ENCODE measurements around the gene NUBP2.

DNA sequence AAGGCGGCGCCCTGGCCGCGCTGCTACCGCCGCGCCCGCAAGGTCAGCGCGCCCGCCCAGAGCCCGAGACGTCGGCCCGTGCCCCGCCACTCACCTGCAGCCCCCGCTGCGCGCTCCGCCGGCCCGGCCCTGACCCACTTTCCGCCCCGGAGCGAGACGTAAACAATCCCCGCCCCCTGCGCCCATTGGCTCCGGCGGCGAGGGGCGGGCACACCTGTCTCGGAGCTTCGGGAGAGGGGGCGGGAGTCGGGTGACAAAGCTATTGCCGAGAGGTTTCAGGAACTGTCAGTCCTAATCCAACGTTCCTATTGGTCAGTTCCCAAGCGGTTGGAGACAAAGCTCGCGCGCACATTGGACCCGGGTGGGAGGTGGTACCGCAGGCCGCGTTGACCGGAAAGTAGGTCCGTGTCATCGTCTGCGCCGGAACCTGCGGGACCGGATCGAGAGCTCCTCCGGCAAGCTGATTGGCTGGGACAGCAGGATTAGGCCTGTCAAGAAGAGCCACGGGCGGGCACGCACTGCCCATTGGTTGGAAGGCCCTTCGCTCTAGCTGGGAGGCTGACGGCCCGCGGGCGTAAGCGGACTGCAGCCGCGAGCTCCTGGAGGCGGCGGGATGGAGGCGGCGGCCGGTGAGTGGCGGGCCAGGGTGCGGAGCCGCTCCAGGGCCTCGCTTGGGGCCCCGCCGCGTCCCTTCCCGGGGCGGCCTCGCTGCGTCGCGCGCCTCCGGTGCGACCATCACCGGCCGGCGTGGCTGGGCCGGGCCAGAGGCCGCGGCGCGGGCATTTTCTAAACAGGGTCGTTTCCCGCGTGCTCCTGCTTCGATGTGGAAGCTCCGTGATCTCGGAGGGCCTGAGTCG is at the start of gene NUBP2, which contains the start of gene SPSB3:
- no peak for TF ChIP-seq POLR2A (IDR thresholded peaks at IDR 0.05)
- TF ChIP-seq, protein P1, sequence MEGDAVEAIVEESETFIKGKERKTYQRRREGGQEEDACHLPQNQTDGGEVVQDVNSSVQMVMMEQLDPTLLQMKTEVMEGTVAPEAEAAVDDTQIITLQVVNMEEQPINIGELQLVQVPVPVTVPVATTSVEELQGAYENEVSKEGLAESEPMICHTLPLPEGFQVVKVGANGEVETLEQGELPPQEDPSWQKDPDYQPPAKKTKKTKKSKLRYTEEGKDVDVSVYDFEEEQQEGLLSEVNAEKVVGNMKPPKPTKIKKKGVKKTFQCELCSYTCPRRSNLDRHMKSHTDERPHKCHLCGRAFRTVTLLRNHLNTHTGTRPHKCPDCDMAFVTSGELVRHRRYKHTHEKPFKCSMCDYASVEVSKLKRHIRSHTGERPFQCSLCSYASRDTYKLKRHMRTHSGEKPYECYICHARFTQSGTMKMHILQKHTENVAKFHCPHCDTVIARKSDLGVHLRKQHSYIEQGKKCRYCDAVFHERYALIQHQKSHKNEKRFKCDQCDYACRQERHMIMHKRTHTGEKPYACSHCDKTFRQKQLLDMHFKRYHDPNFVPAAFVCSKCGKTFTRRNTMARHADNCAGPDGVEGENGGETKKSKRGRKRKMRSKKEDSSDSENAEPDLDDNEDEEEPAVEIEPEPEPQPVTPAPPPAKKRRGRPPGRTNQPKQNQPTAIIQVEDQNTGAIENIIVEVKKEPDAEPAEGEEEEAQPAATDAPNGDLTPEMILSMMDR (IDR thresholded peaks at IDR 0.05): no peak

Data from breast epithelium (tissue), 3 donors.